DMS 273 treated with DMSO at 0.1 percent for 48 hours (cell line): ENCODE results near the gene SVEP1.
"Not testable (repeated sequence)": the region's sequence is repeated elsewhere in the genome, so short reads cannot be mapped to it uniquely, and the experiment has no call there.

Experiments
- DNase-seq: peaks from one replicate; lab custom pipeline; 2025; lab: John Stamatoyannopoulos, UW

SVEP1 gene

GRCh38 chr9:110443866-110444220 is 135.7 kb downstream of the SVEP1 start:
- no peak for DNase-seq

GRCh38 chr9:110443146-110443865 is 136.2 kb downstream of the SVEP1 start:
- DNase-seq, result peak; percentile 85

GRCh38 chr9:110440796-110441195 is 138.7 kb downstream of the SVEP1 start:
- DNase-seq, result no peak

- no peak for DNase-seq
These were observed 139.4 kb downstream of the SVEP1 start for GRCh38 chr9:110440172-110440571.

- no peak for DNase-seq
These were observed 147.3 kb downstream of the SVEP1 start for GRCh38 chr9:110432253-110432652.

- no peak for DNase-seq
These were observed 150.1 kb downstream of the SVEP1 start for GRCh38 chr9:110429453-110429852.

- no peak for DNase-seq
These were observed 151.9 kb downstream of the SVEP1 start for GRCh38 chr9:110427497-110428104.

- DNase-seq, result no peak
These were observed 153.4 kb downstream of the SVEP1 start for GRCh38 chr9:110426052-110426709.

- DNase-seq, result no peak
These were observed 165.1 kb downstream of the SVEP1 start for GRCh38 chr9:110414471-110414870.

GRCh38 chr9:110410961-110411360 is 168.6 kb downstream of the SVEP1 start:
- DNase-seq, result no peak

- no peak for DNase-seq
These were observed 170.9 kb downstream of the SVEP1 start for GRCh38 chr9:110408598-110408997.

- DNase-seq, result no peak
These were observed 173.6 kb downstream of the SVEP1 start for GRCh38 chr9:110405858-110406443.

- DNase-seq, result no peak
These were observed 175.1 kb downstream of the SVEP1 start for GRCh38 chr9:110404473-110404872.

GRCh38 chr9:110399983-110400382 is 179.6 kb downstream of the SVEP1 start:
- no peak for DNase-seq

- not testable (repeated sequence) for DNase-seq
These were observed 180.5 kb downstream of the SVEP1 start for GRCh38 chr9:110398992-110399391.

GRCh38 chr9:110391826-110392485 is 187.6 kb downstream of the SVEP1 start:
- DNase-seq, result no peak

GRCh38 chr9:110389148-110389750 is 190.3 kb downstream of the SVEP1 start:
- DNase-seq, result no peak

GRCh38 chr9:110383491-110383890 is 196.1 kb downstream of the SVEP1 start:
- DNase-seq, result no peak

- DNase-seq, result no peak
These were observed 196.8 kb downstream of the SVEP1 start for GRCh38 chr9:110382731-110383130.

GRCh38 chr9:110371411-110372007 is 208.0 kb downstream of the SVEP1 start:
- no peak for DNase-seq

- no peak for DNase-seq
These were observed 209.2 kb downstream of the SVEP1 start for GRCh38 chr9:110370315-110370714.

- no peak for DNase-seq
These were observed 215.1 kb downstream of the SVEP1 start for GRCh38 chr9:110364451-110364850.
